Measurements from ENCODE around the gene MBNL1.

- TF ChIP-seq HDGF (IDR thresholded peaks at IDR 0.05; ENCODE audit: borderline replicate concordance) (no peak), FOXM1 (IDR thresholded peaks at IDR 0.05; ENCODE audit: borderline replicate concordance) (no peak), PKNOX1 (IDR thresholded peaks at IDR 0.05) (no peak), SP1 (IDR thresholded peaks at IDR 0.05) (no peak), LEF1 (IDR thresholded peaks at IDR 0.05; ENCODE audit: borderline replicate concordance) (no peak), FOXK2 (IDR thresholded peaks at IDR 0.05) (no peak)
Observed at GRCh38 chr3:152413240-152413639, 144.5 kb downstream of the MBNL1 start.

Data from HEK293T (cell line).